Rectal smooth muscle tissue (tissue), 1 donor: Measurements from ENCODE around the gene VAV2.

ENCODE experiments used
- H3K27ac ChIP-seq: one replicate; pipeline ENCODE4 v1.7.0; 2013; ENCODE audit warnings: low read depth, low read length, inconsistent platforms
- H3K27me3 ChIP-seq: one replicate; pipeline ENCODE4 v1.7.0; 2013; ENCODE audit warnings: low read length; ENCODE audit not compliant: control insufficient read depth, insufficient read depth
- H3K36me3 ChIP-seq: one replicate; pipeline ENCODE4 v1.7.0; 2013; ENCODE audit warnings: low read length; ENCODE audit not compliant: control insufficient read depth, insufficient read depth
- H3K4me1 ChIP-seq: one replicate; pipeline ENCODE4 v1.7.0; 2013; ENCODE audit warnings: low read length; ENCODE audit not compliant: control insufficient read depth, insufficient read depth
- H3K4me3 ChIP-seq: one replicate; pipeline ENCODE4 v1.7.0; 2013; ENCODE audit warnings: low read length
- H3K9ac ChIP-seq: one replicate; pipeline ENCODE4 v1.7.0; 2013; ENCODE audit warnings: low read length

The VAV2 gene

GRCh38 chr9:133973111-133973790, 18.9 kb downstream of the VAV2 start:
- no peaks in the 10 kb centered on the region for H3K4me1 ChIP-seq
- H3K4me3 ChIP-seq: no peak overlapping the region

GRCh38 chr9:133971981-133972941, 19.9 kb downstream of the VAV2 start:
- Histone ChIP-seq H3K27me3 (no peaks in the 10 kb centered on the region), H3K27ac (no peak overlapping the region), H3K4me3 (no peak overlapping the region), H3K9ac (no peak overlapping the region), H3K36me3 (no peaks in the 10 kb centered on the region), H3K4me1 (no peaks in the 10 kb centered on the region)

More at GRCh38 chr9:133973111-133973790, 18.9 kb downstream of the VAV2 start:
- Histone ChIP-seq H3K36me3 (no peaks in the 10 kb centered on the region), H3K27me3 (no peaks in the 10 kb centered on the region), H3K9ac (no peak overlapping the region), H3K27ac (no peak overlapping the region)

- Histone ChIP-seq H3K36me3 (no peaks in the 10 kb centered on the region), H3K9ac (no peak overlapping the region), H3K4me3 (no peak overlapping the region), H3K27ac (no peak overlapping the region), H3K4me1 (no peaks in the 10 kb centered on the region), H3K27me3 (no peaks in the 10 kb centered on the region)
These were observed 20.8 kb downstream of the VAV2 start for GRCh38 chr9:133971121-133971951.

- H3K27ac ChIP-seq: no peak overlapping the region
- H3K27me3 ChIP-seq: no peaks in the 10 kb centered on the region
- H3K4me1 ChIP-seq: no peaks in the 10 kb centered on the region
- H3K9ac ChIP-seq: no peak overlapping the region
- no peaks in the 10 kb centered on the region for H3K36me3 ChIP-seq
- H3K4me3 ChIP-seq: no peak overlapping the region
These were observed 21.5 kb downstream of the VAV2 start for GRCh38 chr9:133970581-133971058.

- Histone ChIP-seq H3K36me3 (no peaks in the 10 kb centered on the region), H3K27ac (no peak overlapping the region), H3K9ac (no peak overlapping the region), H3K4me3 (no peak overlapping the region), H3K27me3 (no peaks in the 10 kb centered on the region), H3K4me1 (no peaks in the 10 kb centered on the region)
These were observed 22.2 kb downstream of the VAV2 start for GRCh38 chr9:133969681-133970580.

- Histone ChIP-seq H3K9ac (no peak overlapping the region), H3K4me3 (no peak overlapping the region), H3K36me3 (no peaks in the 10 kb centered on the region), H3K27me3 (no peaks in the 10 kb centered on the region), H3K4me1 (no peaks in the 10 kb centered on the region), H3K27ac (no peak overlapping the region)
These were observed 23.0 kb downstream of the VAV2 start for GRCh38 chr9:133968966-133969617.

GRCh38 chr9:133968428-133968827, 23.7 kb downstream of the VAV2 start:
- H3K9ac ChIP-seq: no peak overlapping the region
- H3K36me3 ChIP-seq: no peaks in the 10 kb centered on the region
- no peak overlapping the region for H3K27ac ChIP-seq
- H3K4me1 ChIP-seq: no peaks in the 10 kb centered on the region
- H3K4me3 ChIP-seq: no peak overlapping the region
- no peaks in the 10 kb centered on the region for H3K27me3 ChIP-seq

- no peak overlapping the region for H3K9ac ChIP-seq
- no peaks in the 10 kb centered on the region for H3K4me1 ChIP-seq
- H3K27ac ChIP-seq: no peak overlapping the region
- H3K4me3 ChIP-seq: no peak overlapping the region
- H3K27me3 ChIP-seq: no peaks in the 10 kb centered on the region
- no peaks in the 10 kb centered on the region for H3K36me3 ChIP-seq
These were observed 24.9 kb downstream of the VAV2 start for GRCh38 chr9:133967024-133967741.

- Histone ChIP-seq H3K4me1 (no peaks in the 10 kb centered on the region), H3K27ac (no peak overlapping the region), H3K27me3 (no peaks in the 10 kb centered on the region), H3K9ac (no peak overlapping the region), H3K4me3 (no peak overlapping the region), H3K36me3 (no peaks in the 10 kb centered on the region)
These were observed 27.7 kb downstream of the VAV2 start for GRCh38 chr9:133964463-133964862.

- H3K4me1 ChIP-seq: no peaks in the 10 kb centered on the region
- no peaks in the 10 kb centered on the region for H3K27me3 ChIP-seq
- no peaks in the 10 kb centered on the region for H3K36me3 ChIP-seq
- no peak overlapping the region for H3K4me3 ChIP-seq
- H3K9ac ChIP-seq: no peak overlapping the region
- H3K27ac ChIP-seq: no peak overlapping the region
These were observed 29.0 kb downstream of the VAV2 start for GRCh38 chr9:133963166-133963565.
